A673 (cell line): ENCODE data around the gene TTC7B. TPM values are rescaled to one million over a fixed set of nuclear protein-coding genes. Genes with fewer than 3 reads are reported as not detected.

Experiments used
- BruUV-seq: library from RNA; stranded (reverse); fragments of 400-500 nt; replicated peaks from 2 replicates; lab custom pipeline; 2021; lab: Mats Ljungman, UMichigan
- CTCF ChIA-PET: fragments of 300-600 bp; sonication (Branson Sonifier 250); formaldehyde crosslinking; loops from one replicate; lab custom pipeline; 2022; ENCODE audit warnings: antibody characterized with exemption; lab: Charles Lee
- POLR2A ChIA-PET: fragments of 300-600 bp; sonication (Branson Sonifier 250); formaldehyde crosslinking; loops from one replicate; lab custom pipeline; 2022; ENCODE audit warnings: antibody characterized with exemption; ENCODE audit not compliant: low non-redundant PET; lab: Charles Lee
- DNase-seq: peaks from one replicate; pipeline ENCODE4 v3.0.0-alpha.2; 2015; ENCODE audit warnings: low spot score
- H3K27ac ChIP-seq: fragments of 200-600 bp; sonication (generic); 2 replicates; pipeline ENCODE4 v1.5.1; 2016; ENCODE audit warnings: mixed run types, low read depth, mild to moderate bottlenecking, mixed read lengths, antibody characterized with exemption, low read length; ENCODE audit not compliant: poor library complexity, severe bottlenecking
- H3K27me3 ChIP-seq: fragments of 200-600 bp; sonication (generic); replicated peaks from 2 replicates; pipeline ENCODE4 v1.6.1; 2017; ENCODE audit warnings: mixed run types, low read depth, mild to moderate bottlenecking, mixed read lengths, antibody characterized with exemption, low read length; ENCODE audit not compliant: insufficient read depth, poor library complexity
- H3K36me3 ChIP-seq: fragments of 200-600 bp; sonication (generic); 2 replicates; pipeline ENCODE4 v1.6.1; 2016; ENCODE audit warnings: mixed run types, mild to moderate bottlenecking, mixed read lengths, antibody characterized with exemption, low read length; ENCODE audit not compliant: insufficient read depth, poor library complexity, severe bottlenecking
- H3K4me1 ChIP-seq: fragments of 200-600 bp; sonication (generic); 2 replicates; pipeline ENCODE4 v1.6.1; 2017; ENCODE audit warnings: mixed run types, mild to moderate bottlenecking, mixed read lengths, antibody characterized with exemption, low read length; ENCODE audit not compliant: insufficient read depth, poor library complexity, severe bottlenecking
- H3K4me3 ChIP-seq: fragments of 200-600 bp; sonication (generic); 2 replicates; pipeline ENCODE4 v1.5.1; 2016; ENCODE audit warnings: low read depth, mixed run types, mild to moderate bottlenecking, mixed read lengths, low read length; ENCODE audit not compliant: poor library complexity, severe bottlenecking
- H3K9me3 ChIP-seq: fragments of 200-600 bp; sonication (generic); 2 replicates; pipeline ENCODE4 v1.6.1; 2016; ENCODE audit warnings: mixed run types, low read depth, mild to moderate bottlenecking, mixed read lengths, antibody characterized with exemption, low read length; ENCODE audit not compliant: poor library complexity, severe bottlenecking
- EZH2 ChIP-seq: fragments of 200-600 bp; sonication (generic); IDR thresholded peaks from 2 replicates; pipeline ENCODE4 v1.6.1; 2017; ENCODE audit warnings: borderline replicate concordance, low read depth, mild to moderate bottlenecking, mixed read lengths, antibody characterized with exemption, low read length; ENCODE audit not compliant: poor library complexity, severe bottlenecking
- intact Hi-C: fragments of 100-400 bp; cut with micrococcal nuclease; formaldehyde crosslinking; loops from one replicate; pipeline ENCODE4 v1.10.0; 2022; ENCODE audit not compliant: unreplicated experiment
- total RNA-seq: library from RNA; stranded (reverse); gene quantifications from 2 replicates; pipeline ENCODE4 v1.2.3, GENCODE V29; 2021
- TF ChIP-seq, protein P1 (sequence below): fragments of 300-800, 200-600 bp; sonication (generic); conservative IDR thresholded peaks from 2 replicates; pipeline ENCODE4 v1.5.1; 2017; ENCODE audit warnings: low read depth, mild to moderate bottlenecking, antibody characterized with exemption, low read length, moderate library complexity, mixed read lengths

Gene TTC7B
- total RNA-seq, 1 experiment from 2014 or later = 39.2 TPM

DNA sequence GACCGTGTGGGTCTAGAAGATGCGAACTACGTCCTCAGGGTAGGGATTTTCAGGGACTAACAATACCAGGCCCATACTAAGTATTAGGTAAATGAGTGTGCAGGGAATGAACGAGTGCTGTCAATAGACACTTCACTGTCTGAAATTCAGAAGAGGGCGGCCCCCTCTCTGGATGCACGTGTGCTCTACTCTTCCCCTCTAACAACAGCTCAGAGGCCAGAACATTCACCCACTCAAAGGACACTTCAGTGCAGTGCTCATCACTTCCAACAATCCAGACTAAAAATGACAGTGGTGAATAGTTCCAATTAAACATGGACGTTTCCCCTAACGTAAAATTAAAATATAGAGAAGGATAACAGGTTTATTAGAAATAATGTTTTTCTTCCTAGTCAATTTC lies 219.5 kb downstream of the TTC7B start:
- no peak for DNase-seq
- BruUV-seq = no TSS peak
- Histone ChIP-seq H3K36me3 (no peaks in the 10 kb centered on the region), H3K27ac (no peak overlapping the region), H3K9me3 (no peaks in the 10 kb centered on the region), H3K4me1 (peaks cover 16% of the 10 kb centered on the region), H3K4me3 (no peak overlapping the region), H3K27me3 (no peaks in the 10 kb centered on the region)
- TF ChIP-seq EZH2 = no peak
- TF ChIP-seq, protein P1, sequence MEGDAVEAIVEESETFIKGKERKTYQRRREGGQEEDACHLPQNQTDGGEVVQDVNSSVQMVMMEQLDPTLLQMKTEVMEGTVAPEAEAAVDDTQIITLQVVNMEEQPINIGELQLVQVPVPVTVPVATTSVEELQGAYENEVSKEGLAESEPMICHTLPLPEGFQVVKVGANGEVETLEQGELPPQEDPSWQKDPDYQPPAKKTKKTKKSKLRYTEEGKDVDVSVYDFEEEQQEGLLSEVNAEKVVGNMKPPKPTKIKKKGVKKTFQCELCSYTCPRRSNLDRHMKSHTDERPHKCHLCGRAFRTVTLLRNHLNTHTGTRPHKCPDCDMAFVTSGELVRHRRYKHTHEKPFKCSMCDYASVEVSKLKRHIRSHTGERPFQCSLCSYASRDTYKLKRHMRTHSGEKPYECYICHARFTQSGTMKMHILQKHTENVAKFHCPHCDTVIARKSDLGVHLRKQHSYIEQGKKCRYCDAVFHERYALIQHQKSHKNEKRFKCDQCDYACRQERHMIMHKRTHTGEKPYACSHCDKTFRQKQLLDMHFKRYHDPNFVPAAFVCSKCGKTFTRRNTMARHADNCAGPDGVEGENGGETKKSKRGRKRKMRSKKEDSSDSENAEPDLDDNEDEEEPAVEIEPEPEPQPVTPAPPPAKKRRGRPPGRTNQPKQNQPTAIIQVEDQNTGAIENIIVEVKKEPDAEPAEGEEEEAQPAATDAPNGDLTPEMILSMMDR = no peak
- ChIA-PET POLR2A (no interaction called here), CTCF (no interaction called here)
- intact Hi-C loops = no loop called here

DNA sequence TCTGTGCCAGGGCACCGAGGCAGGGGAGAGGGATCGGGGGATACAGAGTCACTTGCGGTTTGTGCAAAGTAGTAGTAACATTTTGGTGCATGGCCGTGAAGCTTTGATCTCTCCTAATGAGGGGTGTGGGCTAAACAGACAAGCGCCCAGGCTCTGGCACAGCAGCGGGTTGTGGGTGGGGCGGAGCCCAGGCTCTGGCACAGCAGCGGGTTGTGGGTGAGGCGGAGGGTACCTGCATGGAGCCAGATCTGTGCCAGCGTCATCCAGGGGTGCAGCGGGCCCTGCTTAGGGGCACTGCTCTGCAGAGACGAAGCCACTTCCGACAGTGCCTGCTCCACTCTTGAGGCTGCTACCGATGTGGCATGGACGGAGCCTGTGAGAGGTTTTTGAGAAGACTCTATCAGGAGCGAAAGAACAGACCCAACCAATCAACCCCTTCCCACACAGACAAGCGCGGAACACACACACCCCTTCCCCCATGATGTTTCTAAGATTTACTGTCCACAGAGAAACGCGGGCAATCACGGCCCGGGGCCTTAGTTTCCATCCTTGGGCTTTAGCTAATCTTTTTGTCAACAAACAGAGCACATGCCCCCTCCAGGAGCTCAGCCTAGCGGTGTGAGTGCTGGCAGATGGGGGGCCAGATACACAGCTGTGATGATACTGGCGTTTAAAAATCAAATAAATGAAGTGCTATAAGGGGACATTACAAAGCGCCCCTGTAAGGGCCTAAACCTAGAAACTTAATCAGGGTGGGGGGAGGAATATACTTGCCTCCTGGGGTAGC lies 222.8 kb downstream of the TTC7B start:
- BruUV-seq = no TSS peak
- Histone ChIP-seq H3K27me3 (no peaks in the 10 kb centered on the region), H3K36me3 (no peaks in the 10 kb centered on the region), H3K4me1 (no peaks in the 10 kb centered on the region), H3K9me3 (no peaks in the 10 kb centered on the region), H3K4me3 (no peak overlapping the region), H3K27ac (no peak overlapping the region)
- no peak for DNase-seq
- TF ChIP-seq, protein P1 = no peak
- no peak for TF ChIP-seq EZH2
- POLR2A ChIA-PET = no interaction called here
- CTCF ChIA-PET = no interaction called here
- intact Hi-C loops = no loop called here

DNA sequence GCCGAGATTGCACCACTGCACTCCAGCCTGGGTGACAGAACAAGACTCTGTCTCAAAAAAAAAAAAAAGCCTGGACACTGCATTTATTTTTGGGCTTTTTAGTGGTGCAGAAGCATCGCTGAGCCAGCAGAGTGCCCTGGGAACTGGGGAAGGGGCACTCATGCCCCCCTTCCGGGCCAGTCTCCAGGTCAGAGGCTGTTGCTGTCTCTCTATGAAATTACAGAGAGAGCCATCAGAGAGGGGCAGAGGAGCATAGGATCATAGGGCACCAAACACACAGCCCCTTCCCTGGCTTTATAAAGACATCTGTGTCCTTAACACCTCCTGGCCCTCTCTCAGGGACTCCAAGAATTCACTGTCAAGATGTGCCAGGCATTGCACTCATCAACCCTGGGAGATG lies 223.6 kb downstream of the TTC7B start:
- no peak for TF ChIP-seq EZH2
- TF ChIP-seq, protein P1 = no peak
- DNase-seq = no peak
- CTCF ChIA-PET = no interaction called here
- intact Hi-C loops = no loop called here
- BruUV-seq = no TSS peak
- no peaks in the 10 kb centered on the region for H3K4me1 ChIP-seq
- H3K36me3 ChIP-seq = no peaks in the 10 kb centered on the region
- no peaks in the 10 kb centered on the region for H3K27me3 ChIP-seq
- no peak overlapping the region for H3K4me3 ChIP-seq
- H3K27ac ChIP-seq = no peak overlapping the region
- no peaks in the 10 kb centered on the region for H3K9me3 ChIP-seq
- POLR2A ChIA-PET = no interaction called here
